Naive B cell (primary cell): ENCODE measurements around the gene TBC1D22A. TPM values are rescaled to one million over a fixed set of nuclear protein-coding genes. Genes with fewer than 3 reads are reported as not detected.

Experiments
- ATAC-seq, 2 donors: fragments of 150-1000 bp; cut with Tn5 transposase; 2 replicates each; pipeline ENCODE4 v1.10.0; 2021; ENCODE audit warnings: low read depth in 2 of 2, mild to moderate bottlenecking in 2 of 2, moderate library complexity in 2 of 2
- DNase-seq: peaks from one replicate; pipeline ENCODE4 v3.0.0; 2022
- H3K27ac Mint-ChIP-seq, 6 donors: one replicate each; pipeline ENCODE4 v1.8.0; 2020 to 2022; ENCODE audit warnings: mild to moderate bottlenecking in 6 of 6, mixed read lengths in 6 of 6, moderate library complexity in 5 of 6, inconsistent platforms in 2 of 6
- H3K27me3 Mint-ChIP-seq, 3 donors: one replicate each; pipeline ENCODE4 v1.8.0; 2021 to 2022; ENCODE audit warnings: mixed read lengths in 3 of 3, mild to moderate bottlenecking in 1 of 3
- H3K36me3 Mint-ChIP-seq, 2 donors: one replicate each; pipeline ENCODE4 v1.8.0; 2020 to 2022; ENCODE audit warnings: mixed read lengths in 2 of 2, inconsistent platforms in 1 of 2, mild to moderate bottlenecking in 1 of 2
- H3K4me1 Mint-ChIP-seq, 3 donors: one replicate each; pipeline ENCODE4 v1.8.0; 2020 to 2022; ENCODE audit warnings: mixed read lengths in 3 of 3, inconsistent platforms in 1 of 3, mild to moderate bottlenecking in 1 of 3, moderate library complexity in 1 of 3
- H3K4me3 Mint-ChIP-seq, 8 donors: one replicate each; pipeline ENCODE4 v1.8.0; 2020 to 2022; ENCODE audit warnings: mild to moderate bottlenecking in 8 of 8, mixed read lengths in 8 of 8, moderate library complexity in 8 of 8, inconsistent platforms in 2 of 8
- H3K9me3 Mint-ChIP-seq, 7 donors: one replicate each; pipeline ENCODE4 v1.8.0; 2020 to 2022; ENCODE audit warnings: mixed read lengths in 7 of 7, mild to moderate bottlenecking in 5 of 7, inconsistent platforms in 2 of 7, moderate library complexity in 1 of 7
- polyA plus RNA-seq, 6 donors: library from polyadenylated mRNA; unstranded; fragments of 300-500 nt; fragmentation: Illumina TruSeq; gene quantifications; one replicate each; pipeline ENCODE4 v1.2.3, GENCODE V29; 2021; ENCODE audit warnings: low read depth in 6 of 6

Gene TBC1D22A
- polyA plus RNA-seq, 6 donors from 2014 or later: 47.2 to 74.5 (median 62.6) TPM

GRCh38 chr22:47174671-47175112, 412.2 kb downstream of the TBC1D22A start:
- Mint-ChIP-seq H3K36me3 (peaks cover 18 to 24% of the 10 kb centered on the region in 2 donors), H3K27ac (peak overlapping the region in 1 of 6 donors; percentile 36), H3K27me3 (no peaks in the 10 kb centered on the region), H3K9me3 (peaks cover 0 to 4% (median 2%) of the 10 kb centered on the region in 7 donors), H3K4me3 (no peak overlapping the region), H3K4me1 (peaks cover 0 to 4% (median 0%) of the 10 kb centered on the region in 3 donors)
- ATAC-seq (no peak), DNase-seq (no peak)

- H3K4me3 Mint-ChIP-seq: peak overlapping the region in 1 of 8 donors; percentile 5
- DNase-seq: no peak
- peaks cover 0 to 4% (median 0%) of the 10 kb centered on the region in 3 donors for H3K4me1 Mint-ChIP-seq
- peaks cover 18 to 21% of the 10 kb centered on the region in 2 donors for H3K36me3 Mint-ChIP-seq
- no peaks in the 10 kb centered on the region for H3K27me3 Mint-ChIP-seq
- ATAC-seq: no peak
- H3K9me3 Mint-ChIP-seq: peaks cover 0 to 4% (median 2%) of the 10 kb centered on the region in 7 donors
- H3K27ac Mint-ChIP-seq: peak overlapping the region in 1 of 6 donors; percentile 36
Observed at GRCh38 chr22:47175151-47176025, 412.9 kb downstream of the TBC1D22A start.

- ATAC-seq: no peak
Observed at GRCh38 chr22:47176026-47176389, 413.6 kb downstream of the TBC1D22A start.

GRCh38 chr22:47176573-47177333, 414.3 kb downstream of the TBC1D22A start:
- H3K4me3 Mint-ChIP-seq: no peak overlapping the region
- H3K36me3 Mint-ChIP-seq: peaks cover 18 to 20% of the 10 kb centered on the region in 2 donors
- H3K9me3 Mint-ChIP-seq: peaks cover 0 to 5% (median 2%) of the 10 kb centered on the region in 7 donors
- peaks cover 0 to 4% (median 0%) of the 10 kb centered on the region in 3 donors for H3K4me1 Mint-ChIP-seq
- H3K27me3 Mint-ChIP-seq: no peaks in the 10 kb centered on the region
- no peak for DNase-seq
- H3K27ac Mint-ChIP-seq: no peak overlapping the region
- ATAC-seq: no peak

More at GRCh38 chr22:47176026-47176389, 413.6 kb downstream of the TBC1D22A start:
- H3K27me3 Mint-ChIP-seq: no peaks in the 10 kb centered on the region
- no peak overlapping the region for H3K4me3 Mint-ChIP-seq
- no peak for DNase-seq
- peaks cover 18 to 20% of the 10 kb centered on the region in 2 donors for H3K36me3 Mint-ChIP-seq
- peaks cover 0 to 4% (median 0%) of the 10 kb centered on the region in 3 donors for H3K4me1 Mint-ChIP-seq
- H3K27ac Mint-ChIP-seq: peak overlapping the region in 1 of 6 donors; percentile 22
- H3K9me3 Mint-ChIP-seq: peaks cover 0 to 4% (median 2%) of the 10 kb centered on the region in 7 donors

GRCh38 chr22:47177334-47177815, 414.9 kb downstream of the TBC1D22A start:
- ATAC-seq (no peak), DNase-seq (no peak)
- Mint-ChIP-seq H3K27ac (no peak overlapping the region), H3K27me3 (no peaks in the 10 kb centered on the region), H3K36me3 (peaks cover 18 to 20% of the 10 kb centered on the region in 2 donors), H3K9me3 (peaks cover 0 to 5% (median 2%) of the 10 kb centered on the region in 7 donors), H3K4me1 (peaks cover 0 to 4% (median 0%) of the 10 kb centered on the region in 3 donors), H3K4me3 (no peak overlapping the region)

- Mint-ChIP-seq H3K4me3 (no peak overlapping the region), H3K9me3 (peaks cover 0 to 12% (median 5%) of the 10 kb centered on the region in 7 donors), H3K27me3 (no peaks in the 10 kb centered on the region), H3K4me1 (peaks cover 0 to 4% (median 0%) of the 10 kb centered on the region in 3 donors), H3K36me3 (peaks cover 18 to 20% of the 10 kb centered on the region in 2 donors), H3K27ac (no peak overlapping the region)
- DNase-seq: no peak
- ATAC-seq: no peak
Observed at GRCh38 chr22:47178339-47178738, 415.9 kb downstream of the TBC1D22A start.

- no peak for DNase-seq
- ATAC-seq: no peak
- peaks cover 7 to 33% (median 17%) of the 10 kb centered on the region in 7 donors for H3K9me3 Mint-ChIP-seq
- peaks cover 22 to 26% of the 10 kb centered on the region in 2 donors for H3K36me3 Mint-ChIP-seq
- peaks cover 0 to 4% (median 0%) of the 10 kb centered on the region in 3 donors for H3K4me1 Mint-ChIP-seq
- no peaks in the 10 kb centered on the region for H3K27me3 Mint-ChIP-seq
- no peak overlapping the region for H3K4me3 Mint-ChIP-seq
- H3K27ac Mint-ChIP-seq: no peak overlapping the region
Observed at GRCh38 chr22:47180796-47181195, 418.3 kb downstream of the TBC1D22A start.

GRCh38 chr22:47187176-47187957, 424.9 kb downstream of the TBC1D22A start:
- ATAC-seq: no peak
- peaks cover 7 to 39% (median 19%) of the 10 kb centered on the region in 7 donors for H3K9me3 Mint-ChIP-seq
- no peak overlapping the region for H3K4me3 Mint-ChIP-seq

GRCh38 chr22:47188261-47189055, 426.0 kb downstream of the TBC1D22A start:
- DNase-seq (no peak), ATAC-seq (no peak)
- peaks cover 0 to 2% (median 2%) of the 10 kb centered on the region in 3 donors for H3K4me1 Mint-ChIP-seq
- peak overlapping the region in 1 of 6 donors; percentile 72 for H3K27ac Mint-ChIP-seq
- H3K4me3 Mint-ChIP-seq: no peak overlapping the region
- no peaks in the 10 kb centered on the region for H3K27me3 Mint-ChIP-seq
- peaks cover 8% of the 10 kb centered on the region in 2 donors for H3K36me3 Mint-ChIP-seq
- peaks cover 7 to 28% (median 18%) of the 10 kb centered on the region in 7 donors for H3K9me3 Mint-ChIP-seq

More at GRCh38 chr22:47187176-47187957, 424.9 kb downstream of the TBC1D22A start:
- Mint-ChIP-seq H3K27ac (no peak overlapping the region), H3K27me3 (no peaks in the 10 kb centered on the region), H3K36me3 (peaks cover 8% of the 10 kb centered on the region in 2 donors), H3K4me1 (peaks cover 0 to 2% (median 0%) of the 10 kb centered on the region in 3 donors)
- DNase-seq: no peak

- ATAC-seq: no peak
- Mint-ChIP-seq H3K9me3 (peaks cover 7 to 23% (median 16%) of the 10 kb centered on the region in 7 donors), H3K36me3 (peaks cover 8% of the 10 kb centered on the region in 2 donors), H3K4me1 (peaks cover 0 to 4% (median 2%) of the 10 kb centered on the region in 3 donors), H3K27ac (peak overlapping the region in 1 of 6 donors; percentile 94), H3K27me3 (no peaks in the 10 kb centered on the region), H3K4me3 (peak overlapping the region in 1 of 8 donors; percentile 53)
- no peak for DNase-seq
Observed at GRCh38 chr22:47189056-47189916, 426.8 kb downstream of the TBC1D22A start.

GRCh38 chr22:47190276-47190956, 428.0 kb downstream of the TBC1D22A start:
- DNase-seq: no peak
- Mint-ChIP-seq H3K27me3 (no peaks in the 10 kb centered on the region), H3K4me3 (no peak overlapping the region), H3K4me1 (peaks cover 0 to 4% (median 2%) of the 10 kb centered on the region in 3 donors), H3K9me3 (peaks cover 0 to 12% (median 7%) of the 10 kb centered on the region in 7 donors), H3K36me3 (peaks cover 0 to 6% of the 10 kb centered on the region in 2 donors), H3K27ac (no peak overlapping the region)
- ATAC-seq: no peak
